Measurements from ENCODE around the gene PITPNM1.

PITPNM1 gene

GRCh38 chr11:67503119-67504004 is 1.8 kb downstream of the PITPNM1 start:
- DNase-seq (ENCODE audit: low read depth): no peak

GRCh38 chr11:67502328-67502979 is 2.7 kb downstream of the PITPNM1 start:
- no peak for DNase-seq (ENCODE audit: low read depth)

- DNase-seq (ENCODE audit: low read depth): no peak
Measured at GRCh38 chr11:67501854-67502253, 3.3 kb downstream of the PITPNM1 start.

- DNase-seq (ENCODE audit: low read depth): no peak
Measured at GRCh38 chr11:67500831-67501715, 4.1 kb downstream of the PITPNM1 start.

GRCh38 chr11:67500484-67500821 is 4.7 kb downstream of the PITPNM1 start:
- no peak for DNase-seq (ENCODE audit: low read depth)

- no peak for DNase-seq (ENCODE audit: low read depth)
Measured at GRCh38 chr11:67499808-67500483, 5.2 kb downstream of the PITPNM1 start.

GRCh38 chr11:67498544-67498972 is 6.6 kb downstream of the PITPNM1 start:
- no peak for DNase-seq (ENCODE audit: low read depth)

GRCh38 chr11:67497656-67498291 is 7.4 kb downstream of the PITPNM1 start:
- DNase-seq (ENCODE audit: low read depth): no peak

GRCh38 chr11:67496113-67496512 is 9.1 kb downstream of the PITPNM1 start:
- DNase-seq (ENCODE audit: low read depth): no peak

- no peak for DNase-seq (ENCODE audit: low read depth)
Measured at GRCh38 chr11:67495234-67496005, 9.7 kb downstream of the PITPNM1 start.

GRCh38 chr11:67494371-67495233 is 10.6 kb downstream of the PITPNM1 start:
- DNase-seq (ENCODE audit: low read depth): no peak

GRCh38 chr11:67493548-67494370 is 11.4 kb downstream of the PITPNM1 start:
- no peak for DNase-seq (ENCODE audit: low read depth)

GRCh38 chr11:67492801-67493547 is 12.2 kb downstream of the PITPNM1 start:
- DNase-seq (ENCODE audit: low read depth): no peak

- DNase-seq (ENCODE audit: low read depth): no peak
Measured at GRCh38 chr11:67492069-67492727, 13.0 kb downstream of the PITPNM1 start.

GRCh38 chr11:67491276-67492068 is 13.7 kb downstream of the PITPNM1 start:
- DNase-seq (ENCODE audit: low read depth): no peak

- no peak for DNase-seq (ENCODE audit: low read depth)
Measured at GRCh38 chr11:67490727-67491065, 14.5 kb downstream of the PITPNM1 start.

All from stimulated activated CD8-positive, alpha-beta memory T cell treated with anti-CD3 and anti-CD28 coated beads, Interleukin-12 subunit alpha, Interleukin-12 subunit beta, amount 100 ng/mL, for 1 hour (primary cell).